Activated T-cell treated with anti-CD3 and anti-CD28 coated beads, Interleukin-2, amount 50 U/mL, for 72 hours (primary cell): ENCODE measurements around the gene ALS2CL. TPM values are rescaled to one million over a fixed set of nuclear protein-coding genes. Genes with fewer than 3 reads are reported as not detected.

Source experiments
- ATAC-seq, 2 donors: fragments of 150-1000 bp; cut with Tn5 transposase; replicated peaks in 1 of 2; 2 replicates each; pipeline ENCODE4 v1.10.0; 2021; ENCODE audit warnings: moderate library complexity in 2 of 2, mild to moderate bottlenecking in 1 of 2
- DNase-seq, 2 donors: peaks; one replicate each; pipeline ENCODE4 v3.0.0; 2021 to 2022; ENCODE audit warnings: mixed read lengths in 1 of 2
- H3K27ac Mint-ChIP-seq: one replicate; pipeline ENCODE4 v1.8.0; 2022; ENCODE audit warnings: mild to moderate bottlenecking, moderate library complexity, mixed read lengths
- H3K27me3 Mint-ChIP-seq: one replicate; pipeline ENCODE4 v1.8.0; 2022; ENCODE audit warnings: low read depth, mixed read lengths
- H3K36me3 Mint-ChIP-seq, 2 donors: one replicate each; pipeline ENCODE4 v1.8.0; 2022; ENCODE audit warnings: mixed read lengths in 2 of 2, mild to moderate bottlenecking in 1 of 2; ENCODE audit not compliant: insufficient read depth in 2 of 2
- H3K4me1 Mint-ChIP-seq: one replicate; pipeline ENCODE4 v1.8.0; 2022; ENCODE audit warnings: low read depth, mixed read lengths
- H3K4me3 Mint-ChIP-seq, 2 donors: one replicate each; pipeline ENCODE4 v1.8.0; 2022; ENCODE audit warnings: mild to moderate bottlenecking in 2 of 2, mixed read lengths in 2 of 2, moderate library complexity in 2 of 2
- H3K9me3 Mint-ChIP-seq, 2 donors: one replicate each; pipeline ENCODE4 v1.8.0; 2022; ENCODE audit warnings: mixed read lengths in 2 of 2
- total RNA-seq, 2 donors: library from RNA; stranded (reverse); gene quantifications; one replicate each; pipeline ENCODE4 v1.2.3, GENCODE V29; 2022

Gene ALS2CL
- total RNA-seq, 2 donors from 2014 or later: 1.9 to 3.1 TPM

DNA sequence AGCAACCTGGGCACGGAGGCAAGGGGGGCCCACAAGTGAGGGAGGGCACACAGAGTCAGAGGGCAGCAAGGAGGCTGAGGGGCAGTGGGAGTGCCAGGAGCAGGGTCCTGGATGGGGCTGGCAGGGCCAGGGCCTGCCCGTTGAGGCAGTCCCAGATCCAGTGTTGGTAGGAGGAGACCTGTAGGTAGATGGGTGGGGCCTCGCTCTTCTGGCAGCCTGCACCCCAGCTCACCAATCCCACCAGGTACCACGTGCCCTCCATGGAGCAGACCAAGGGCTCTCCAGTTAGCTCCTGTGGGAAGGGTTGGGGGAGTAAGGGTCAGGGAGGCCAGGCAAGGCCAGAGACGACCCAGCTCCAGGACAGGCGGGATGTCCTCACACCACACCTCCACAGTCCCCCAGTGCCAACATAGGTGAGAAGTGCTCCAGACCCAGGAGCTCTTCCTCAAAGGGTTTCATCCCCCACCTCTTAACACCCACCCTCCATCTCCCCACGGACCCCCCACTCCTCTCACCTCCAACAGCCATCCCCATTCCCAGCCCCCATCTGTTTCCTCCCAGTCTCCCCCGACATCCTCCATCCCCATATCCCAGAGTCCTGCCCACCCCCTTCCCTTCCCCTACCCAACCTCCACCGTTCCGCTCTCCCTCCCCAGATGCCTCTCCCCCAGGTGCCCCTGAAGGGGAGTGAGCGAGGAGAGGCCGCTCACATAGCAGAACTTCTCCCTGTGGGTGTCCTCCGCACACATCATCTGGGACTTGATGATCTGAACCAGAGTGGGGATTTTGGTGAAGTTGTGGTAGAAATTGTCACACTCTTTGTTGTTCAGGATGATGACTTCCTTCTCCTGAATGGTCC lies 18.9 kb upstream of the ALS2CL start:
- ATAC-seq (no peak), DNase-seq (no peak)
- Mint-ChIP-seq H3K36me3 (no peaks in the 10 kb centered on the region), H3K27ac (no peak overlapping the region), H3K4me3 (no peak overlapping the region), H3K4me1 (no peaks in the 10 kb centered on the region), H3K27me3 (no peaks in the 10 kb centered on the region), H3K9me3 (no peaks in the 10 kb centered on the region)

DNA sequence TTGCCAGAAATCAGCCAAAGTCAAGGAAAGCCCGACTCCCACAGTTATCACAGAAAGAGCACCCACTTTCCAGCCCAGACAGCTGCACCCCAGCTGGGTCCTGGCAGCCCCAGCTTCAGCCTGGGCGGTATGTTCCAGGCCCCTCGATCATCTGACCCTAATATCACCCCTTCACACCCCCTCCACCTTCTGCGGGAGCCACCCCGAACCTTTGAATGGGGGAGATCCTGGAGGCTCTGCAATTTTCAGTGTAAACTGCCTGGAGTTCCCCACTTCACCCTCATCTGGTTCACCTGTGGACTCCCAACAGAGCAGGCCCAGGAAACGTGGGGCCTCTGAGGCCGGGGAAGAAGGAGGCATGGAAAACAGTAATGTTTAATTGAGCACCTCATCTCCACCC lies 18.3 kb upstream of the ALS2CL start:
- H3K27ac Mint-ChIP-seq: no peak overlapping the region

DNA sequence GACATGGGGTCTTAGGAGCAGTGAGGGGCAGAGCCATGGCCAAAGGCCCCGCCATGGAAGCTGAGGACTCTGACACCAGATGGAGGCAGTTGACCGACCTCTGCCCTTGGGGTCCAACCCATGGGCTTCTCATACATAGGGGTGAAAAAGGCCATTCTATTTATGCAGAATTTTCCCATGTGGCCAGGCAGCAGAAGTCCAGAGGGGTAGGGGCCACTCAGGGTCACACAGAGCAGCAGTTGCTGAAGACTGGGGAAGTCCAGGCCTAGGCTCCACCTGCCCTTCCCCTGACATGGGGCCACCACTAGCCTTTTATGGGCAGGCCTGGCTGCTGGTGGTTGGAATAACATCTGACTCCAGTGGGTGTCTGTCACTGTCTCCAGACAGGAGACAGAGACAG lies 17.8 kb upstream of the ALS2CL start:
- no peaks in the 10 kb centered on the region for H3K27me3 Mint-ChIP-seq
- H3K4me1 Mint-ChIP-seq: no peaks in the 10 kb centered on the region
- H3K36me3 Mint-ChIP-seq: no peaks in the 10 kb centered on the region
- H3K9me3 Mint-ChIP-seq: no peaks in the 10 kb centered on the region
- no peak overlapping the region for H3K27ac Mint-ChIP-seq
- ATAC-seq (no peak), DNase-seq (no peak)
- no peak overlapping the region for H3K4me3 Mint-ChIP-seq

More for the DNA sequence above, 18.3 kb upstream of the ALS2CL start:
- no peaks in the 10 kb centered on the region for H3K27me3 Mint-ChIP-seq
- H3K9me3 Mint-ChIP-seq: no peaks in the 10 kb centered on the region
- no peak for ATAC-seq
- no peak for DNase-seq
- no peak overlapping the region for H3K4me3 Mint-ChIP-seq
- no peaks in the 10 kb centered on the region for H3K4me1 Mint-ChIP-seq
- no peaks in the 10 kb centered on the region for H3K36me3 Mint-ChIP-seq

DNA sequence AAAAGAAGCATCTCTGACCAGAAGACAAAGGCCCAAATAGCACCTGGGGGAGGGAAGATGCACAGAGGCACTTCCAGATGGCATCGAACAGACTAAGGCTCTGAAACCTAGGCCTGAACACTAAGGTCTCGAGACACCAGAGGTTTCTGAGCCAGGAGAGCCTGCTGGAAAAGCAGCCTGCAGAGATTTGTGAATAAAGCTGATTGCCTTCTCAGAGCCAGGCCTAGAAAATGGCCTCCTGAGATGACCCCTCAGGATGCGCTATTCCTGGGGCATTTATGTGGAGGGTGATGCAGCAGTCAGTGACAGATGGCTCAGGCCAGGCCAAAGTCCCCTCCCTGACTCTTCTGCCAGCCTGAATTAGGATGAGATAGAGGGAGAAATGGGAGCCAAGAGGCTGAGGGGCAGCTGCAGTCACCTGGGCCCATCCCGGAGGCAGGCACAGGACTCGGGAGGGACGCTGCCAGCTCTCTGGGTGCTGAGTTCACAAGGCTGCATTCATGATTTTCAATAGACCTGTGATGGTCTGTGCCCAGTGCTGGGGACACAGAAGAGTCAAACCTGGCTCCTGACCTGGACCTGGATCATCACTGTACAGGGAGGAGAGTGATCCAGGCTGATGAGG lies 17.3 kb upstream of the ALS2CL start:
- Mint-ChIP-seq H3K9me3 (no peaks in the 10 kb centered on the region), H3K4me3 (no peak overlapping the region), H3K27ac (no peak overlapping the region), H3K36me3 (no peaks in the 10 kb centered on the region), H3K27me3 (no peaks in the 10 kb centered on the region), H3K4me1 (no peaks in the 10 kb centered on the region)
- no peak for DNase-seq
- ATAC-seq: no peak

DNA sequence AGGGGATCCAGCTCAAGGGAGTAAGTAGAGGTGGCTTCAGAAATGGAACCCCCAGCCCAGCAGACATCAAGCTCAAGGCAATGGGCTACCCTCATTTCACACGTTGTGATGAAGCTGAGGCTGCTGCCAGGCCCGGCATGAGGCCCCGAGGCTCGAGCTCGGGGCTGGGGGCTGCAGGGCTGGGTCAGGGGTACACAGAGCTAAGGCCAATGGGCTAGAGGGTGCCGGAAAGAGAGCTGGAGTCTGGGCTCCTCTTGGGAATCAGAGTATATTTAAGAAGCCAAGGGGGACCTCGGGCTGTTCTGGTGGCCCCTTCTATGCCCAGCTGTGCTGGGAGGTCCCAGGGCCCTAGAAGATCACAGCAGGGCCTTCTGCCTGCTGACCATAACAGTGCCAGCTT lies 16.8 kb upstream of the ALS2CL start:
- Mint-ChIP-seq H3K27ac (no peak overlapping the region), H3K36me3 (no peaks in the 10 kb centered on the region), H3K9me3 (no peaks in the 10 kb centered on the region), H3K4me3 (no peak overlapping the region), H3K27me3 (no peaks in the 10 kb centered on the region), H3K4me1 (no peaks in the 10 kb centered on the region)
- ATAC-seq (no peak), DNase-seq (no peak)

DNA sequence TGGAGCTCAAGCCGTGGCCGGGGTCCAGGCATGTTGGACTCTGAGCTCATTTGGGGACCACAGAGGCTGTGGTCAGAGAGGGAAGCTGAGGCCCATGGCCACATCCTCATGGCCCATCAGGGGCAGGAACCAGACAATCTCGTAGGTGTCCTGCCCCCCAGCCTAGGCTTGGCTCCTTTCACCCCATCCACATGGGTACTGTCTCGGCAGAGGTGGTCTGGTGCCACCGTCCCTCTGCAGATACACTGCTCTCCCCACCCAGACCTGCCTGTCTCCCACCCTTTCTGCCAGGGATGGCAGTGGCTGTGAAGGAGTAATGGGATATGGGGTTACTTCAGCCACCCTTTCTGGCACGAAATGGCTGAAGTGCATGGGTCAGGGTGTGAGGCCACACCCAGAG lies 16.2 kb upstream of the ALS2CL start:
- Mint-ChIP-seq H3K27me3 (no peaks in the 10 kb centered on the region), H3K27ac (no peak overlapping the region), H3K36me3 (no peaks in the 10 kb centered on the region), H3K4me1 (no peaks in the 10 kb centered on the region), H3K4me3 (no peak overlapping the region), H3K9me3 (no peaks in the 10 kb centered on the region)
- no peak for DNase-seq
- no peak for ATAC-seq

DNA sequence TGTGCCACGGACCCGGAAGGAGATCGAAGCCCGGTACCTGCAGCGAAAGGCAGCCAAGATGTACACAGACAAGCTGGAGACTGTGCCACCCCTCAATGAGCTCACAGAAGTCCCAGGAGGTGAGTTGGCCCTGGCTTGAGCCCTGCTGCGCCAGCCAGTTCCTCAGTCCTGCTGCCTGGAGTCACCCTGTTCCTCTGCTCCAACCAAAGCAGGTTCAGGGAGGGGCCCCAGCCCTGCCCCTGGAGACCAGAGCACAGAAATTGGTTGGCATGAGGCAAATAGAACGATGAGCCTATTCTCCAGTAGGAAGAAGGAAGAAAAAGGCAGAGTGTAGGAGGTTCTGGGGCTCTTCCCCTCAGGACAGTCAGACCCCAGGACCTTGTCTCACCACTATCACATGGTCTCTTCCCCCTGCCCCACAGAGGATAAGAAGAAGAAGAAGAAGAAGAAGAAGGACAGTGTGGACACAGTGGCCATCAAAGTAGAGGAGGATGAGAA lies 15.7 kb upstream of the ALS2CL start:
- Mint-ChIP-seq H3K4me3 (no peak overlapping the region), H3K9me3 (no peaks in the 10 kb centered on the region), H3K4me1 (no peaks in the 10 kb centered on the region), H3K27ac (no peak overlapping the region), H3K36me3 (no peaks in the 10 kb centered on the region), H3K27me3 (no peaks in the 10 kb centered on the region)
- ATAC-seq: no peak
- no peak for DNase-seq

DNA sequence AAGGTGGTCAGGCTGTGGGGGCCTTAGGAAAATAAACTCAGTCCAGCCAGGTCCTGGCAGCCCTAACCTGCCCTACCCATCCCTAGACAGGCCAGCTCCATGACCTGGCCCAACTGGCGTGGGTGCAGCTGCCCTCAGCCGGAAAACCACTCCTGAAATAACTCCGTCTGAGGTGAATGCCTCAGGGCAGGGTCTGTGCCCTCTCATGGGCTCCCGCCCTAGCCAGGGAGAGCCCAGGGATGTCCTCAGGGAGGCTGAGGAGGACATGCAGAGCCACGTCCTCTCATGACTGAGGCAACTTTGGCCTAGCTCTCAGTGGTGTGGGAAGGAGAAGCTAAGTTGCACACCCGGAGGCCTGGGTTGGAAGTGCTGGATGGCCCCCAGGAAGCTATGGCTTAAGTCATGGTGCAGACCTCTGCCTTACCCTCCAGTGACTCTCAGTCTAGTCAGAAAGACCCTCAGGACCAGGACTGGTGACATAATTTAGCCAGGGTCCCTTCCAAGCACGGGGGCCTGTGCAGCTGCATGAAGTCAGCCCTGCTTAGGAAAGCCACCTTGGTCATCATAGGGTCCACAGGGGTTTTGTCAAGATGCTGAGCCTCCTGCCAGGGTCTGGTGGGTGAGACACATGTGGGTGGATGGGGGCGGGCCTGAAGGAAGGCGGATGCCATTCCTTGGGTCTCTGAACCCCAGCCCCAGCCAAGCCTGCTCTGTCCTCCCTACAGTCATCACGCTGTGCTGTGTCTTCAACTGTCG lies 15.1 kb upstream of the ALS2CL start:
- Mint-ChIP-seq H3K4me3 (no peak overlapping the region), H3K4me1 (no peaks in the 10 kb centered on the region), H3K9me3 (no peaks in the 10 kb centered on the region), H3K27me3 (no peaks in the 10 kb centered on the region), H3K36me3 (no peaks in the 10 kb centered on the region), H3K27ac (no peak overlapping the region)
- DNase-seq (no peak), ATAC-seq (no peak)

DNA sequence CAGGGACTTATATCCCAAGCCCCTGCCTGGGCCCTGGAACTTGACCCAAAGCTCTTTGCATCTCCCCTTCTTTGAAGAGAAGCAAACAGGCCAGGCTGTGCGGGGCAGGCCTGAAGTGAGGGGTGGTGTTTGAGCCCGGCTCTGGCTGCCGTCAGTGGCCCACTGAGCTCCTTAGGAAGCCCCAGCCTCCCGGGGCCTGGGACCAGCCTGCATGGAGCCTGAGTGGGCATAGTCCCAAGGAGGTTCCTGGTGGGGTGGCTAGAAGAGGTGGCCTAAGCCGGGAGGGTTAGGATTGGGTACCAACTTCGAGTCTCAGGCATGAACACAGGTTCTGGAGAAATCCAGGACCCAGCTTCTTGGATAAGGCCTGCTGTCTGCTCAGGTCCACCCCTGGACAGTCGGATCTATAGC lies 14.1 kb upstream of the ALS2CL start:
- no peak for DNase-seq
- H3K27me3 Mint-ChIP-seq: no peaks in the 10 kb centered on the region
- H3K4me3 Mint-ChIP-seq: no peak overlapping the region
- H3K9me3 Mint-ChIP-seq: no peaks in the 10 kb centered on the region
- H3K27ac Mint-ChIP-seq: no peak overlapping the region
- ATAC-seq: no peak
- H3K4me1 Mint-ChIP-seq: no peaks in the 10 kb centered on the region
- H3K36me3 Mint-ChIP-seq: no peaks in the 10 kb centered on the region

DNA sequence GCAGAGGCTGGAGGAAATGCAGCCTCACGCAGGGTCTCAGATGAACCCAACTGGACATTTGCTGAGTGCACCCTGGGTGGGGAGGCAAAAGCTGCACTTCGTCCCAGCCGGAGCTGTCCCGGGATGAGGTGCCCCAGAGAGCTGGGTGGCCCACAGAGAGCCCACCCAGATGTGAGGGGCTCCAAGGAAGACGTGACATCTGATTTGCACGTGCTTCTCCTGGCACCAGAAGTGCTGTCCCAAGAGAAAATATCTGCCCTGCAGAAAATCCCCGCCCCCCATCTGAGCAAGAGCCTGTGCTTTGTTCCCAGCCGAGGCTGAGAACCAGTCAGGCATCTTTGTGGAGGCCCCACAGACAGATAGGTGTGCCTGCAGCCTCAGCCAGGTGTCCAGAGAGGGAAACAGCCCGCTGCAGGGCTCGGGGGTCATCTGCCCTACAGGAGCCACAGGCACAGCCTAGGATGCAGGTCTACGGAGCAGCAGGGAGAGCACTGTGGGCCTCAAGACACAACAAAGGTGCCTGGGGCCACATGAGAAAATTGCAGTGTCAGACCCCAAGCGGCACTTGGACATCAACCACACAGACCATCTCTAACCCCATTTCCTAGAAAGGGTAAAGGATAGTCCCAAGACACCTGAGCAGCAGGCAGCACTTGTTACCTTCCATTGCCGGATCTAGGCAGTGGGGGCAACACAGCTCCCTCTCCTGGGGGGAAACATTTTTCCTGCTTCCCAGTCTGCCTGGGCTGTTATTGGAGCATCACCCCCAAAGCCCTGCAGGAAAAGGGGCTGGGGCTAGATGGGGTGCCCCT lies 13.5 kb upstream of the ALS2CL start:
- H3K4me1 Mint-ChIP-seq: peaks cover under 1% of the 10 kb centered on the region
- DNase-seq: no peak

DNA sequence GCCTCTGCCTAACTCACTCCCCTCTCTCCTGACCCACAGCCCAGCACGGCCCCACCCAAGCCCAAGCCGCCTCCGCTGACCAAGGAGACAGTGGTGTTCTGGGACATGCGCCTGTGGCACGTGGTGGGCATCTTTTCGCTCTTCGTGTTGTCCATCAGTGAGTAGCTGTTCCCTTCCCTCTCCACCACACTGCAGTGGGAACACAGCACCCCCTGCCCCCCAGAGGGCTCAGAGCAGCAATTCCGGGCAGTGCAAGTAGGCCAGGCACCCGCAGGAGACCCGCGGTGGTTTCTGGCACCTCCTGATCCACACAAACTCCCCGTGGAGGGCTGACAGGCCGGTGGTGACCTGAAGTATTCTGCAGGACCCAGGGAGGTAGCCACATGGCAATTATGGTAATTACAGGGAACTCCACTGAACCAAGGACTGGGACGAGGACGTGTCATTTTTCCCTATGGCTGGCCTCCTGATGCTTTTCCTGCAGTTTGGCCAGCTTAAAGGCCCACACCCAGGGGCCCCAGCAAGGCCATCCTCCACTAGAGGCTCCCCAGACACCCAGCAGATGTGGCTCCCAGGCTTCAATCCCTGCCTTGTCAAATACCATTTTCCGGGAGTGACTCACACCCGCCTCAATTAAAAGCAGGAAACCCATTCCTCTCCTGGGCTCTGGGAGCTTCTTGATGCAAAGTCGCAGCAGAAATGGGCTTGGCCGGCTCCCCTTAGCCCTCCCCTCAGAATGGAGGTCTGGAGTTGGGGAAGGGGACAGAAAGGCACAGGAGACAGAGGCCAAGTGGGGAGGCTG lies 12.5 kb upstream of the ALS2CL start:
- H3K9me3 Mint-ChIP-seq: no peaks in the 10 kb centered on the region
- H3K4me1 Mint-ChIP-seq: peaks cover 6% of the 10 kb centered on the region
- ATAC-seq: no peak
- peaks cover 9% of the 10 kb centered on the region for H3K27me3 Mint-ChIP-seq
- H3K27ac Mint-ChIP-seq: no peak overlapping the region
- H3K4me3 Mint-ChIP-seq: no peak overlapping the region
- no peaks in the 10 kb centered on the region for H3K36me3 Mint-ChIP-seq
- no peak for DNase-seq

More for the DNA sequence above, 13.5 kb upstream of the ALS2CL start:
- peaks cover 4% of the 10 kb centered on the region for H3K27me3 Mint-ChIP-seq
- no peak overlapping the region for H3K4me3 Mint-ChIP-seq
- H3K9me3 Mint-ChIP-seq: no peaks in the 10 kb centered on the region
- no peak overlapping the region for H3K27ac Mint-ChIP-seq
- H3K36me3 Mint-ChIP-seq: no peaks in the 10 kb centered on the region
- ATAC-seq: no peak

DNA sequence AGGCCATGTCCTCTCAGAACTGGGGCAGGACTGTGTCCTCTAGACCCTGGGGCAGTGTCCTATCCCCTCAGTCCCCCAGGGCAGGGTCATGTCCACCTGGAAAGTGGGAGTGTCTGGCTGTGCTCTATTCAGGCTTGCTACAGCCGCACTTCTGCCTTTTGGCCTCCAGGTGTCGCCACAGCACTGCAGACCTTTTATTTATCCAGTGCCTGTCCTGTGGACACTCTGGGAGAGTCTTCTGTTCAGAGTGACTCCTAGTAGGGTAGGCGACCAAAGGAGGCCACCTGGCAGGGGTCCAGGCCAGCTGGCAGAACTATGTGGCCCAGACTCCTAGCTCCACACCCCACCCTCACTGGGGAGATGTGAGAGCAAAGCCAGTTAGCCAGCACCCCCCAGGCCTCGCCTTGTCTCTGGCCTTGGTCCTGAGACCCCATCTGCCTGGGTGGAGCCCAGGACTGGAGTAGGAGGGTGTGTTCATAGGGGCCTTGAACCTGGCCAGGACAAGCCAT lies 11.6 kb upstream of the ALS2CL start:
- Mint-ChIP-seq H3K36me3 (no peaks in the 10 kb centered on the region), H3K4me3 (no peak overlapping the region), H3K4me1 (peaks cover 6% of the 10 kb centered on the region), H3K27me3 (peaks cover 9% of the 10 kb centered on the region), H3K27ac (no peak overlapping the region), H3K9me3 (no peaks in the 10 kb centered on the region)
- peak; percentile 64 to 72 for DNase-seq
- peak; percentile 82 to 83 for ATAC-seq
